HG03442 (cell line): ENCODE measurements around the gene MAML3.

Source experiments
- ATAC-seq: cut with Tn5 transposase; IDR thresholded peaks from one replicate; pipeline ENCODE4 v1.9.1; 2021; ENCODE audit warnings: mild to moderate bottlenecking, moderate library complexity; ENCODE audit not compliant: unreplicated experiment

Gene MAML3

DNA sequence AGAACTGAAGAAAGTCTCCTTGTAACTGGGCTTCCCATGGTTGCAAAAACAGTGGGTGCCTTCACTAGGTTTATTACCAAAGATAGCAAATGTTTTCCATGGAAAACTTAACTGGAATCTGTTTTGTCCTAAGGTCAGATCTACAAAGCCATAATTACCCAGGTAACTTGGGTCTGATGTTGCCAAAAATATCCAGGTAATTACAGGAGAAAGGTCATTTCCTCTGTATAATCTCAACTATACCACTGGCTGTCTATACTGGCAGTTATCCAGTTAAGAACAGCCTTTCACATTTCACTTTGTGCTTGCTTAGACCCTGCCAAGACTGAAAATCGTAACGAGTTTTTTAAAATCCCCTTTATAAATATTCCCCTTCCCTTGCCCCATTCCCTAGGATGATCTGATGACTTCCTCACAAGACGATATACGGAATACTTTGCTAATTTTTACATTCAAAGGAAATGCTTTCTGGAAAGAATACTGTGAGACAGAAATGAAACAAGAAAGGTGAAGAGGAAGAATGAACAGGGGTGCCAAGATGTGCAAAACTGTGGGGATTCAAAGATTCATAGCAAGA lies 105.5 kb downstream of the MAML3 start:
- ATAC-seq = no peak

DNA sequence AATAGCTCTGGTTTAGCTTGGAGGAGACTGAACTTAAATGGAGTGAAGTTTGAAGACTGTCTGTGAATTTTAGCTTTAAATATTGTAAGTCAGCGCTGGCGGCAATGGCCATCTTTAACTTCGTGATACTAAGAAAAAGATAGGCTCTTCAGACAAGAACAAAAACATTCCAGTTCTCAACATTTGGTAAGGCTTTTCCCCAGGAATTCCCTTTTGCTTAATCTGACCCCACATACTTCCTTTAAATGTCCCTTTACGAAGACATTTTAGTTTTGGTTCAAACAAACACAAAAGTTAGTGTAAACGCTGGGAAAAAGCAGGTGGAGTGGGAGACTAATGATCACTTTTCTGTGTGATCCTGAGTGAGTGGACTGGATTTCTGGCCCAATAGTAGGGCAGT lies 106.2 kb downstream of the MAML3 start:
- no peak for ATAC-seq

DNA sequence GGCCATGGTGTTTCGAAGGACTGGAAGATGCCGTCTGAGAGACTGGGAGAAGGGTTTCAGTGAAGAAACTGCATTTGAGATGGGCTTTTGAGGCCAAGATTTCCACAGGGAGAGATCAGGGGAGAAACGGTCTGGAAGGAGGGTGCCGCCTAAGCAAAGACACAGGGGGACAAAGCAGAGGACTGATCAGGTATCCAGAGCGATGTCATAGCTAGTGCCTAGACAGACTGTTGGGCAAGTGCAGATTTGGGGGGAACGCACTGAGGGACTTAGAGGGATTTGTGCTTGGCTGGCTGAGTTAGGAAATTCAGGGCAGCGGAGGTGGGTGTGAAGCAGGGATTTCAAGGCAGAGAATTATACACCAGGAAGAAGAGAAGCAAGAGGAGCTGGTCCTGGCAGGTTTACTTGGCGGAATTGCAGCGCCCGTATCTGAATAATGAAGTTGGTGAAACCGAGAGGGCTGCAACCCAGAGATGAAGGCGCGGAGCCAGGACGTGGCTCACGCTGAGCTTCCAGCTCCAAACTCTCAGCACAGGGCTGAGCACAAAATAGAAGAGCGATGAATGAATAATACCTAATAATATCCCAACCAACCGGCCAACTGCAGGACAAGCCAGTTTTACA lies 106.9 kb downstream of the MAML3 start:
- no peak for ATAC-seq

DNA sequence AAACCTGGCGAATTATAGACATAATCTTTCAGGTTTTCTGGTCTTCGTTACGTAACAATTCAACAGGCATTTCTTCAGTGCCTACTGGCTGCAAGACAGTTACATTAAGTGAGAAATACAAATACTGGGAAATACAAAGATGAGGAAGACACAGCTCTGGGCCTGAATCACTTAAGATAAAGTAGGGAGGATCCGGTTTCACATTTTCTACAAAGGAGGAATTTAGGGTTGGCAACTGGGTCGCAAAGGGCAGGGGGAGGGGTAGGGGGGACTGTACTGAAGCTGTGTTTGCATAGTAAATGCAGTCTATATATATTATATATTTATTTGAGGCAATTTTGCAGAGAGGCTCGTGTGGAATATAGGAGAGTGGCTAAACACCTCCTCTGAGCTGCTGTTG lies 107.4 kb downstream of the MAML3 start:
- no peak for ATAC-seq

DNA sequence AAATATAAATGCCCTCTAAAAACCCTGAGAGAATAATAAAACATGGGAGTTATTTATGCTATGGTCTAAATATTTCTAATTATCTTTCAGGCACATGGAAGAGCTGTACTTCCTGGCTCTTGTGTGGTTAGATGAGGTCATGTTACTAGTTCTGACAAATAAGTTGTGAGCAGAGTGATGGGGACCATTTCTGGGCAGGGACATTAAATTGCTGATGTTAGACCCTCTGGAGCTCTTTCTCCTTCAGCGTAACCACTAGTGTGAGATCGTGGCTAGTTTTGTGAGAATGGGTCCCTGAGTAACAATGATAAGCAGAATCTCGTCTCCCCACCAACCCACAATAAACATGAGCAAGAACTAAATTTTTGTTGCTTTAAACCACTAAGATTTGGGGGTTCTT lies 108.0 kb downstream of the MAML3 start:
- ATAC-seq = no peak

- no peak for ATAC-seq
These were observed 109.6 kb downstream of the MAML3 start for GRCh38 chr4:140044337-140044902.

- no peak for ATAC-seq
These were observed 111.3 kb downstream of the MAML3 start for GRCh38 chr4:140042634-140043033.

- ATAC-seq = no peak
These were observed 115.9 kb downstream of the MAML3 start for GRCh38 chr4:140038031-140038533.

- no peak for ATAC-seq
These were observed 116.5 kb downstream of the MAML3 start for GRCh38 chr4:140037353-140038030.

- ATAC-seq = no peak
These were observed 122.3 kb downstream of the MAML3 start for GRCh38 chr4:140031706-140032105.

DNA sequence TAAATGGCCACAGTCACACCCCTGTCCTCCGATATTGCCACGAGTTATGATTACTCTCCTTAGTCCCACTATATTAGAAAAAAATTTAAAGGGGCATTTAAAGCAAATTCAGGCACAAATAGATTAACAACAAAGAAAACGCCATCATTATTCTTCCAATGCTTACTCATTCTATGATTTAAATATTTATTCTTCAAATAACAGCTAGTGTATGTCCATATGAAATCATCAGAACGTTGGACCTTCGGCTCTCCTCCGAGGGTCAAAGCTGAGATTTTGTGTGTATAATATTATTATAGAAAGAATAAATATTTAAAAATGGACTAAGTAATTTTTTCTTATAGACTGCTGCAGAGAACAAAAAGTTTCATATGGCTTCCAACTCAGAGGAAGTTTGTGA lies 122.9 kb downstream of the MAML3 start:
- ATAC-seq = no peak

- no peak for ATAC-seq
These were observed 125.1 kb downstream of the MAML3 start for GRCh38 chr4:140028676-140029517.

GRCh38 chr4:140028101-140028500 lies 125.9 kb downstream of the MAML3 start:
- no peak for ATAC-seq

GRCh38 chr4:140027101-140027500 lies 126.9 kb downstream of the MAML3 start:
- ATAC-seq = no peak

DNA sequence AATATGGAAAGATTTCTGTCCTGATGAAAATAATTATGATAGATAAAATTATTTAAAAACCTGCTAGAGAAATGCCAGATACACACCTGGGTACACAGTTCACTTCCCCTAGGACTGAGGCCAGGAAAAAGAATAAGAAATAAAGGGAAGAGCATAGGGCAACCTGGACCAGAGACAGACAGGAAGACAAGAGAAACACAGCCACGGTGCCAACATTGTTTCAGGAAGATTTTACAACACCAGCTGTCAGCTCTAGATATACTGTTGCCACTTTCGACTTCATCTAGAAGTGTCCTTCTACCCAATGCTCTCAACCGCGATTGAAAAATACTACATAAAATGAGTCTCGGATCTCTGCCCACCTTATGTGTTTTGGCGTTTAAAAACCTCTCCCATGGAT lies 128.5 kb downstream of the MAML3 start:
- ATAC-seq = no peak

DNA sequence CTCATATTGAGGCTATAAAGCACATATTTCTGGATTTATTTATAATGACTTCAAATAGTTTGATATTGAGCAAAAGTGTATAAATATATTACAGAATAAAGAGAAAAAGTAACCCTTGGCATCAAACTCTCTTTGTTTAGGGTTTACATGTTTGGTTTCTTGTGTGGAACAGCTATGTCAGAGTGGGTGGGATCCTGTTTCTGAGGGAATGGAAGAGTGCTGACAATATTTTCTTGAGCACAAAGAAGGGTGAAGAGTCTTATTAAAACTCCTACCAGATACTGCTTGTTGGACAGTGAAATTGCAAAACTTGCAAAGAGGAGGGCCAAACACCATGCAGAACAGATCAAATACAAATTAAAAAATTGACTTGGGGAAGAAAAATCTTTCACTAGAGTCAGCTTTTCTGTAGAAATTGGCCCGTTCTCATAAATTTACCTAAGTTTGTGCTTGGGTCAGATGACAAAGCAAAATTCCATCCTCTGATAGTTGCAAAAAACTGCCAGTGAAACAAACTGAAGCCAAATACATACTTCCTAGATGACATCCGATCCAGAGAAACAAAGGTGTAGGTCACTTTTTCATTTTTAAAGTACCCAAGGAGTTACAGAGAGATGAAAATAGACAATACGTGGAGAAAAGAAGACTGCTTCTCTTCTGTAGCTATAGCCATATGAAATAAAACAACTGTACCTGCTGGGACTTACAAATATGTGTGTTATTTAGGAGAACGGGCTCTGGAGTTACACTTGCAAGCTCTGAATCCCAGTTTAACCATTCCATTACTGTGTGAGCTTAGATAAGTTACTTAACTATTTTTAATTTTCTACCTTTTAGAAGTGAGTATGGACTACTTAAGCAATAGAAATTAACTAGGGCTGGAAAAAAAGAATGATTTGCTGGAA lies 133.3 kb downstream of the MAML3 start:
- ATAC-seq = no peak

DNA sequence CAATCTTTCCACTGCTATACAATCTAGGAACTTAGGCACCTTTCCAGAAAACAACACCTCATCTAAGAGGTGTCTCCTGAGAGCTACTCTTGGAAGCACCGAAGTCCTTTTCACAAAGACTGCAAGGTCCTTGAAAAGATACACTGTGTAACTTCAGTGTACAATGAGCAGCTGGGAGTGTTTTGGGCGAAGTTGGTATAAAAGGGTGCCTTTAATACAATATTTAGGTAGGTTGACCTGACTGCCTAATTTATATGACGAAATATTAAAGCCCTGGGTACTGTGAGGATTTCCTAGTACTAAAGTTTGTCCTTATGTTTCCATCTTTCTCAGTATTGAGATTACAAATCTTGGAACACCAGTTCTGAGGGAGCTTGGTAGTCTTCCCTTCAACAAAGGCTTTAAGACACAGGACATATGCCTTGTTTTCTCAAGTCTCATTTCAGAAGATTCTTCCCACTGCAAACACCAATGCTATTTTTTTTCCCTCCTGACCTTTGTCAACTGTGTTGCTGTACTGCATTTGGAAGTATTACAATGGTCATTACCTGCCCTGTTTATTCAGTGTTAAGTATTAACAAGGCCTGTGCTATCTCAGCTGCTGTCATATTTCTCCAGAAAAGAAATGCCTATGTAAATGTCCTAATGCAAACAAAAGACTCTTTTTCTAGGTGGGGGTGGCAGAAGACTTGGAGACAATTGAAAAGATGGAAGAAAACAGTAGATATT lies 134.2 kb downstream of the MAML3 start:
- ATAC-seq = no peak

DNA sequence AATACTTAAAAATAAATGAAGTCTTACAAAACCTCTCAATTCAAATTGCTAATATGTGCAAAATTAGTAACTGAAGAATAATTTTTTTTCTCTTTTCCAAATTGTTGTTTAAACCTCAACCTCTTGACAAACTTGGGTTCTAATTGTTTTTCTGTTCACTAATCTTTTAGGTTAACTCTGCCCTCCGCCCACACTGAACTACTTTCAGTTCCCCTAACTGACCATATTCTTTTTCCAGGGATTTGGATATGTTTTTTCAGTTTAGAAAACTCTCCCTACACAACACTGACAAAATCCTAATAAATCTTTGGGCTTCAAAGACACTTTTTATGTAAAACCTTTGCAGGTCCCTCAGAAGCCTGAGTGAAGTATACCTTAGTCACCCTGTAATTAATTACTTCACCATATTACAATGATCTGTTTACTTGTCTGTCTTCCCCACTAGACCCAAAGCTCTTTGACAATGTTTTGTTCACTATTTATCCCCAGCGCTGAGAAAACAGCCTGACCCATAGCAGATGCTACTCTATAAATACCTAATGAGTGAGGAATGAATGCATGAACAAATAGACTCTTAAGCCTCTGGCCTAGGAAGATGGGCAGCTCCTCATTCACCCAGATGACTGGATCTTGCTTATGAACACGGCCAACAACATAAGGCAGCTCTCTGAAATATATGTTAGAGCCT lies 134.9 kb downstream of the MAML3 start:
- no peak for ATAC-seq

DNA sequence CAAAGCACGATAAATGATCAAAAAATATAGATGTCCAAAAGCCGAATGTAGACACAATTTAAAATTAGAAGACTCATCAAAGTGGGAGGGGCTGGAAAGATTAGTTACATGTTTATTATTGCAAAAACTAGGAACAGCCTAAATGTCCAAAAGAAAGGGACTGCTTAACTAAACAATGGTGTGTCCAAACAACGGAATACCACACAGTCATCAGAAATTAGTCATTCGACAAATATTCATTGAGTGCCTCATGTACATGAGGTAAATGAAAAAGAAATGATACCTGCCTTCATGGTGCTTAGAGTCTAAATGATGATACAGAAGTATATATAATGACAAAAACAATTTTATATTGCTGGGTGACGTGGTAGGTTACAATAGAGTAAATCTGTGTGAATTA lies 139.7 kb downstream of the MAML3 start:
- ATAC-seq = no peak
